Central memory CD8-positive, alpha-beta T cell (primary cell): ENCODE results near the gene MACROD2.

Source experiments
- ATAC-seq: fragments of 150-1000 bp; cut with Tn5 transposase; replicated peaks from 2 replicates; pipeline ENCODE4 v1.10.0; 2022; ENCODE audit warnings: mild to moderate bottlenecking, moderate FRiP score, moderate number of reproducible peaks; ENCODE audit not compliant: poor library complexity, severe bottlenecking; ENCODE audit errors: extremely low read depth
- DNase-seq, 2 donors: peaks; one replicate each; pipeline ENCODE4 v3.0.0; 2021; ENCODE audit warnings: low spot score in 2 of 2
- H3K27ac Mint-ChIP-seq: one replicate; pipeline ENCODE4 v1.8.0; 2022; ENCODE audit warnings: low read depth, mild to moderate bottlenecking, moderate library complexity, mixed read lengths
- H3K27me3 Mint-ChIP-seq: one replicate; pipeline ENCODE4 v1.8.0; 2022; ENCODE audit warnings: mixed read lengths
- H3K36me3 Mint-ChIP-seq: one replicate; pipeline ENCODE4 v1.8.0; 2022; ENCODE audit warnings: mild to moderate bottlenecking, moderate library complexity, mixed read lengths; ENCODE audit not compliant: insufficient read depth
- H3K4me1 Mint-ChIP-seq: one replicate; pipeline ENCODE4 v1.8.0; 2022; ENCODE audit warnings: mixed read lengths
- H3K4me3 Mint-ChIP-seq: one replicate; pipeline ENCODE4 v1.8.0; 2022; ENCODE audit warnings: mild to moderate bottlenecking, moderate library complexity, mixed read lengths
- H3K9me3 Mint-ChIP-seq: one replicate; pipeline ENCODE4 v1.8.0; 2022; ENCODE audit warnings: mixed read lengths

MACROD2 gene

DNA sequence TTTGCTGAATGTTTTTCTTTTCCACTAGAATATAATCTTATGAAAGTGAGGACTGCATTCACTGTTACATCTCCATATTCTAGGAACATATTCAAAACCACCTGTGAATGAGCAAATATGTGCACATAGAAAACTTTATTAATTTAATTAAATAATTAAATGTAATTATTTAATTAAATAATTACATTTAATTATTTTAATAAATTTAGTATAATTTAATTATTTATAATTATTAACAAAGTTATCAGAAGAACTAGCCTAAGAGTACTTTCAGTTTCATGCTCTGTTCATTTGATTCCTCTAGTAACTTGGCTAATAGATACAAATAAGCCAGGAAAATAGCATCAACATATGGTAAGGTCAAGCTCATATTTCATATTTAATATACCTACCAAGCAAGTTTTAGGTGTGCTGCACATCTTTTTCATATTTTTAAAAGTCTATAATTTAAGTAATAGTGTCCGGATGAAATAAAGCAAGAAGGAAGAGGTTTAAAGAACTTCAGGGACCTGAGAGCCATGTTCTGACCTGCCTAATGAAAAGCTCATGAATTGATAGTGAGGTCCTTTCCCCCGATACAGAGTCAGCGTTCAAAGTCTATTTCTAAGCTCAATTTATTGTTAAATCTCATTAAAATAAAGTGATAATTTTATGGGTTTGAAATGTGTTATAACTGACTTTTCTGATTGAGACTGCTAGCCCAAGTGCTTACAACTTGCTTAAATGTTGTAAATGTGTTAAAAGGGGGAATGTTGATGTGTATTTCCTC is 703.5 kb downstream of the MACROD2 start:
- ATAC-seq = no peak
- Mint-ChIP-seq H3K4me3 (no peak overlapping the region), H3K27me3 (no peaks in the 10 kb centered on the region), H3K36me3 (peaks cover 1% of the 10 kb centered on the region), H3K9me3 (peaks cover 10% of the 10 kb centered on the region), H3K27ac (no peak overlapping the region), H3K4me1 (no peaks in the 10 kb centered on the region)
- no peak for DNase-seq

DNA sequence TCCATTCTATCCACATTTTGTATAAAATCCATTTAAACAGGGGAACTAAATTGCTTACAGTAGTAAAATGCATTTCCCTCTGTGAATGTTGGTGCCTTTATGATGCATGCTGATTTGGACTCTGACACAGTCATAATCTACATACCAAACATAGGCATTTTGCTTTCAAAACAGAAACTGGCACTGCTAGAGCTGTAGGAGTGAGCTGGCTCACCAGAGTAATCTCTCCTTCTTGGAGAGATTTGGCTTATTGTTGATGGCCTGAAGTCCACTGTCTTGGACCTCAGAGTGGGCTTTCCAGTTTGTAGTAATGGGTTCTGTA is 705.3 kb downstream of the MACROD2 start:
- DNase-seq (no peak), ATAC-seq (no peak)
- Mint-ChIP-seq H3K27ac (no peak overlapping the region), H3K9me3 (peaks cover 17% of the 10 kb centered on the region), H3K4me1 (no peaks in the 10 kb centered on the region), H3K4me3 (no peak overlapping the region), H3K27me3 (no peaks in the 10 kb centered on the region), H3K36me3 (peaks cover 1% of the 10 kb centered on the region)

DNA sequence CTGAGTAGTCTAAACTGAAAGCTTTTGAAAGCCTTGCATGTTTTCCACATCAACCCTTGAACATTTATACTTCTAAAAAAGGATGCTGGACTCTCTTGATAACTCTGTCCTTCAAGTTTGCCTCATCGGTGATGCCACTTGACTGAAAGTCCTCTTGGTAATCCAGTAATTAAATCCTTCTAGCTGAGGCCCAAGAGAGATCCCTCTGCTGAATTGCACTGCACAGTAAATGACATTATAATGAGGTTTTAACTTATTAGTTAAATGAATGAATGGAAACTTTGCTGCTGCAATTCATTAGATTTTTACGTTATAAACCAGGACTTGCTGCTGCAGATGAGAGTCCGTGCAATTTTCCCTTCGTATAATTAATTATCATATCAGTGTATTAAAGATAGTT is 706.0 kb downstream of the MACROD2 start:
- DNase-seq (no peak), ATAC-seq (no peak)
- Mint-ChIP-seq H3K4me1 (no peaks in the 10 kb centered on the region), H3K27me3 (no peaks in the 10 kb centered on the region), H3K4me3 (no peak overlapping the region), H3K36me3 (peaks cover 1% of the 10 kb centered on the region), H3K9me3 (peaks cover 17% of the 10 kb centered on the region), H3K27ac (no peak overlapping the region)

DNA sequence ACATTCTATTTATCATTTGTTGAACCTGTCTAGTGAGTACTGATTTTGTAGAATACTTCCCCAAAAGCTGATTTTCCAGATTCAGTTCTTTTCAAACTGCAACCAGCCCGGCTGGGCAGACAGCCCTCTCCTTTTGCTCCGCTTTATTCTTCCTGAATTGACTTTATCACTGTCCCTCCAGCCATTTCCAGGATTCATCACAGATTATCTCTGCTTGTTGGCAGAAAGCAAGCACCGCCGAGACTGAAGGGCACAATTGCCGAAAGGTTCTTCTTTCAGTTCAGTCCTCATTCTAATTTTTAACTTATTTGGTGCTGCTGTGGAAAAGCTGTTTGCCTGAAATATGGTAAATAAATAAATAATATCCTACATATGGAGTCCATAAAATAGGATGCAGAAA is 711.2 kb downstream of the MACROD2 start:
- ATAC-seq (no peak), DNase-seq (no peak)
- Mint-ChIP-seq H3K4me1 (no peaks in the 10 kb centered on the region), H3K27me3 (no peaks in the 10 kb centered on the region), H3K9me3 (peaks cover 17% of the 10 kb centered on the region), H3K36me3 (no peaks in the 10 kb centered on the region), H3K4me3 (no peak overlapping the region), H3K27ac (no peak overlapping the region)

DNA sequence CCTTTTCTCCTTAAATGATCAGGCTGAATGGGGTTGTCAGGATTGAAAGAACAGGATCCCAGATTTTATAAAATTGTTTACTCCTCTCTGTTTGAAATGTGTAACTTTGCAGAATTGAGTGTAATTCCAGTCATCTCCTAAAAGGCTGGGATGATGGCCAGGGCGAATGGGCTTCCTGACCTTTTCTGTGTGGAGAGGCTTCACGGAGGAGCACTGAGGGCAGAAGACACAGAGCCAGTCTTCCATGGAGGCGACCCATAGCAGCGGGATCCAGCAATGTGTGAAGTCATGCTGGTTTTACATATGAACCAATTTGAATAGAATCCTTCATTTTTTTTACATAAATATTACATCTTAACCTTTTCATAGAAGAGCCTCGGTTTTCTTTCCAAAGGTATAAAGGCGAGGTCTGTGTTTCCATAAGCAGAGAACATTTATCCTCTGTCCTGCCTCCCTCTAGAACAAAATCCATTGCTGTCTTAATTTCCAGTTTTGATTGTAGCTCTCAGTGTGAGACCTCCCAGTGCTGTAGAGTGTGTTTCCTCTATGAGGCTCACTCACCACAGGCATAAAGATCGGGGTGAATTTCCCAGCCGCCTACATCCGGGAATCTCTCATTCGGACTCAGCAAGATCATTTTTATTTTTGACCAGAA is 711.8 kb downstream of the MACROD2 start:
- ATAC-seq (no peak), DNase-seq (no peak)
- no peak overlapping the region for H3K4me3 Mint-ChIP-seq
- H3K36me3 Mint-ChIP-seq = no peaks in the 10 kb centered on the region
- no peak overlapping the region for H3K27ac Mint-ChIP-seq
- no peaks in the 10 kb centered on the region for H3K27me3 Mint-ChIP-seq
- no peaks in the 10 kb centered on the region for H3K4me1 Mint-ChIP-seq
- peaks cover 15% of the 10 kb centered on the region for H3K9me3 Mint-ChIP-seq

DNA sequence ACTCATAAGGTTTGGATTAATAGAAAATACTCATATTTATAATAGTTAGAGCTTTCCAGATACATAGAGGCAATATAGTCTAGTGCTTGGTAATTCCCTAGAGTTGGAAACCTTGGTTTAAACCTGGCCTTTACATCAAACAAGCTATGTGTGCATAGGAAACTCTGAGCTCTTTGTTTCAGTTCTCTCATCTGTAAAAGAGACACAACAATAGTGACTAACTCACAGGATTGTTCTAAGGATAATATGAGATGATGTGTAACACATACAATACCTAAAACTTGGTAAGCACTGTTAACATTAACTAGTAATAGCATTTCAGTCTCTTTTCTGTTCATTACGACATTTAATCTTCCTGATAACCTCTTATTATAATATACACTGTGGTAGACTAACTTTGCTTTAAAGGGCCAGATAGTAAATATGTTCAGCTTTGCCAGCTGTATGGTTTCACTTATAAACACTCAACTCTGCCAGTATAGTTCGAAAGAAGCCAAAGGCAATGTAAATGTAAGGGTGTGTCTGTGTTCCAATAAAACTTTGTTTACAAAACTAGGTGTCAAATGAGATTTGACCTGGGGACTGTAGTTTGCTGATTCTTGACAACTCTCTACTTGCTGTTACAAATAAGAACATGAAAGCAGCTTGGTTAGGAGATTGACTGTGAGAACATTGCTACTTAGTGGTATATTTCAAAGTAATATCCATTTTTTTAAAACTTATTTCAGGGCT is 712.7 kb downstream of the MACROD2 start:
- Mint-ChIP-seq H3K4me3 (no peak overlapping the region), H3K27me3 (no peaks in the 10 kb centered on the region), H3K27ac (no peak overlapping the region), H3K4me1 (no peaks in the 10 kb centered on the region), H3K9me3 (peaks cover 17% of the 10 kb centered on the region), H3K36me3 (no peaks in the 10 kb centered on the region)
- DNase-seq (no peak), ATAC-seq (no peak)

DNA sequence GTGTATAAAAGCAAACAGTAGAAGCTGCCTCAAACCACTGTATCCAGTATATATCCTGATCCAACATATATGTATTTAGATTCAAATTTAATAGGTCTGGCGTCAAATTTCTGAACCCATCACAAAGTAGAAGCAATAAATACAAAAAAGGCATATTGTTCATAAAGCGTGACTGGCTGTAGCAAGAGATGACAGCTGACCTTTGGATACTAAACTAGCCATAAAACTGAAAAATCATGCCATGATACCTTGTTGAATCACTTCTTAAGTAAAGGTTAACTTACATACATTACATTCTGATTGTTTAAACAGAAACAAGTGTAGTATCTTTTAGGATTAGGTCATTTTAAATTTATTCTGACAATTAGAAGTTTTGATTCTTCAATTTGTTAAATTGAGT is 714.1 kb downstream of the MACROD2 start:
- Mint-ChIP-seq H3K27me3 (no peaks in the 10 kb centered on the region), H3K27ac (no peak overlapping the region), H3K4me1 (no peaks in the 10 kb centered on the region)

DNA sequence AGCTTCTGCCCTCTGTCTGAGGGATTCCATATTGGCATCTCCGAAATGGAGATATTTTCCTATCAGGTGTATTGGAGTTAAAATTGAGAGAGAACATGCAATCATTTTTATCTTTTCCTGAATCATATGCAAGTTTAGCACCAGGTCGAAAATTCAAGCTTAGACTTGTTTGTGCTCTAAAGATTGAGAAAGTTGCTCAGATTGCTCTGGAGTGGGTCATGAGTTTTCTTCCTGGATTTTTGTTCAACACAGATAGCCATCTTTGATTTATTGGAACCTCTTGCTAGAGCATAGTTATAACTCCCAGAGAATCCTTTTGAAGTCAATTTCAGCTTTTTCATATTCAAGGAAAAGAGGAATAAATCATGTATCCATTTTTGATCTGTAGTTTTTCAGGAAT is 715.6 kb downstream of the MACROD2 start:
- ATAC-seq (no peak), DNase-seq (no peak)
- Mint-ChIP-seq H3K4me1 (no peaks in the 10 kb centered on the region), H3K9me3 (peaks cover 22% of the 10 kb centered on the region), H3K4me3 (no peak overlapping the region), H3K36me3 (no peaks in the 10 kb centered on the region), H3K27me3 (no peaks in the 10 kb centered on the region), H3K27ac (no peak overlapping the region)

More for the DNA sequence above, 714.1 kb downstream of the MACROD2 start:
- H3K36me3 Mint-ChIP-seq = no peaks in the 10 kb centered on the region
- no peak for ATAC-seq
- no peak for DNase-seq
- no peak overlapping the region for H3K4me3 Mint-ChIP-seq
- peaks cover 20% of the 10 kb centered on the region for H3K9me3 Mint-ChIP-seq

DNA sequence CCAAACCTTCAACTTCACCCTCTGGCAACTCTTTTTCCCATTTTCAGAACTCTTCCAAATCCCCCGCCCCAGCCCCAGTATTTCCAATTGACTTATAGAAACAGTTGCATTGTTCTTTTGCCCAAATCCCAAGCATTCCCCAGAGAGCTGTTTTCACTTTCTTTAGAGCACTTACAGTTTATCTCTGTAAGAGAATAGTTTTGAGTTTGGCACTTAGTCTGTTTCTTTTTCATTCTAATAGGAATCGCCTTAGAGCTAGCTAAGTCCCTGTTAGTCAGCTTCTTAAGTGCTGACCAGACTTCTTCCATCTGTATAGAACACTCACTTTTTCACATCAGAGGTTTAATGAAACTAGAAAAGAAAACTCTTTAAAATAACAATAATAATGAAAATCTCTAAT is 716.3 kb downstream of the MACROD2 start:
- Mint-ChIP-seq H3K4me3 (no peak overlapping the region), H3K27ac (no peak overlapping the region), H3K9me3 (peaks cover 22% of the 10 kb centered on the region), H3K4me1 (no peaks in the 10 kb centered on the region), H3K36me3 (no peaks in the 10 kb centered on the region), H3K27me3 (no peaks in the 10 kb centered on the region)
- no peak for ATAC-seq
- no peak for DNase-seq

DNA sequence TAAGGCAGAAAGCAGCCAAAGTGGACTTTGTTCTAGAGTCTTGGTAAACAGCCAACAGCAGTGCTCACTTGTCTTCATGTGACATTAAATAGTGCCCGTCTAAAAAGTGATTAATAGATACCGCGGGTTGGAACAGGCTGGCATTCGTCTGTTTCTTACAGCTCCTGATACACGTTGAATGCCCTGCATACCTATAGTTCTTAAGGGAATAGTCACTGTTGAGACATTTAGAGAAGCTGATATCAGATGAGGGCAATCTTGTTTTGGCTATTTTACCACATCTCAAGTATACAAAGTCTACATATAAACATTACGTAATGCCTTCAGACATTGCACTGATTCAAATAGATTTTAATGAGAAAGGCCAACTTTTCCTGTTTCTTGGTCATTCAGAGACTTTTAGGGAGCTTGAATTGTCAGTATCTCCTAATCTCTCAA is 717.0 kb downstream of the MACROD2 start:
- Mint-ChIP-seq H3K27me3 (no peaks in the 10 kb centered on the region), H3K27ac (no peak overlapping the region), H3K36me3 (no peaks in the 10 kb centered on the region), H3K4me3 (no peak overlapping the region), H3K4me1 (no peaks in the 10 kb centered on the region), H3K9me3 (peaks cover 22% of the 10 kb centered on the region)
- no peak for DNase-seq
- ATAC-seq = no peak

DNA sequence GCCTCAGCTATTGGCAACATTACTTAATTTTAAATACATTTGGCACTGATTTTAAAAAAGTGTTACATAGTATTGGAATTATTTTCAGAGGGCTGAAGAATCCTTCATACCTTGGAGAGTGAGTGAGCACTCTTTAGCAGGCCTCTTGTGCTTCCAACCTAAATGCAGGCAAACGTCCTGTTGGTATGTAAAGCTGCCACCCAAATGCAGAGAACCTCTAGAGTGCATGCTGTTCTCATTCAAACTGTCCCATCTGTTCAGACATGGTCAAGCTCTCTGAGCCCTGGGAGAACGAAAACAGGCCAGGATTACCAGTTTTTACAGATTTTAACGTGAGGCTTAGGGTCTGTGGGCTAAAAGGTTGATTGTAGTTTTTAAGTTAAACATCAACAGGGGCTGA is 720.1 kb downstream of the MACROD2 start:
- Mint-ChIP-seq H3K4me1 (no peaks in the 10 kb centered on the region), H3K9me3 (peaks cover 22% of the 10 kb centered on the region), H3K27me3 (no peaks in the 10 kb centered on the region), H3K36me3 (no peaks in the 10 kb centered on the region), H3K4me3 (no peak overlapping the region), H3K27ac (no peak overlapping the region)
- no peak for ATAC-seq
- DNase-seq = no peak

DNA sequence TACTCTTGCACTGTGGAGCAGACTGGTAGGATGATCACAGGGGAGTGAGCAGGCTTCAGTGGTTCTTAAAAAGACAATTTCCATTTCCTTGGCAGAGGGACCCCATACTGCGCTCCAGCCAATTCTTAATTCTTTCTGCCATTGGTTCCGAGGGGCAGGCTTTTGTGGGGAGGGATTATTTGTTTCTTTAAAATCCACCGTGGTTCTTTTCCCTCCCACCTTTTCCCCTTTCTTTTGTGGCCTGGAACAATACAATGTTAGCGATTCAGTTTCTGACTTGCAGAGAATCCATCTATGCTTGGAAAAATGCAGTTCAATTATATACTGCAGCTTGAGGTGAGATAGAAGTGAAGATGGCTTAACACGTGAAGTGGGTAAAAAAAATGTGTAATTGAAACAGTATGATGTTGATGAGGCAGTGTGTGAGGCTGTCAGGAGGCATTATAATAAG is 721.1 kb downstream of the MACROD2 start:
- no peaks in the 10 kb centered on the region for H3K4me1 Mint-ChIP-seq
- DNase-seq = no peak
- H3K27ac Mint-ChIP-seq = no peak overlapping the region
- no peaks in the 10 kb centered on the region for H3K36me3 Mint-ChIP-seq
- no peak for ATAC-seq
- no peaks in the 10 kb centered on the region for H3K27me3 Mint-ChIP-seq
- peaks cover 17% of the 10 kb centered on the region for H3K9me3 Mint-ChIP-seq
- H3K4me3 Mint-ChIP-seq = no peak overlapping the region
